Measurements from ENCODE around the gene CHTF8. TPM values are rescaled to one million over a fixed set of nuclear protein-coding genes. Genes with fewer than 3 reads are reported as not detected.
"Not testable (repeated sequence)": the region's sequence is repeated elsewhere in the genome, so short reads cannot be mapped to it uniquely, and the experiment has no call there.

Gene CHTF8
- total and polyA plus RNA-seq, 9 donors: 47.9 to 130 (median 82.6) TPM

GRCh38 chr16:69141936-69142335, 9.5 kb upstream of the CHTF8 start:
- DNase-seq: no peak
- TF ChIP-seq POLR2A (IDR thresholded peaks at IDR 0.05) (no peak), EP300 (IDR thresholded peaks at IDR 0.05) (no peak), CTCF (IDR thresholded peaks at IDR 0.05) (no peak)
- 94 to 96% (median 95%) methylated on average over 4 of the region's 4 CpGs for WGBS, 3 donors
- H3K9me3 ChIP-seq: no peaks in the 10 kb centered on the region
- H3K27ac ChIP-seq: no peak overlapping the region
- H3K27me3 ChIP-seq: no peaks in the 10 kb centered on the region
- no peaks in the 10 kb centered on the region for H3K36me3 ChIP-seq
- peaks cover 3% of the 10 kb centered on the region for H3K4me1 ChIP-seq (ENCODE audit: insufficient read depth)
- intact Hi-C loops (cut with DNase I): no loop called here
- H3K4me3 ChIP-seq: no peak overlapping the region

- no peak overlapping the region for H3K27ac ChIP-seq
- intact Hi-C loops (cut with DNase I): no loop called here
- H3K9me3 ChIP-seq: no peaks in the 10 kb centered on the region
- no peak for DNase-seq
- TF ChIP-seq CTCF (IDR thresholded peaks at IDR 0.05) (no peak), POLR2A (IDR thresholded peaks at IDR 0.05) (no peak), EP300 (IDR thresholded peaks at IDR 0.05) (no peak)
- 87 to 89% (median 88%) methylated on average over 5 of the region's 5 CpGs for WGBS, 3 donors
- no peak overlapping the region for H3K4me3 ChIP-seq
- H3K27me3 ChIP-seq: no peaks in the 10 kb centered on the region
- H3K4me1 ChIP-seq (ENCODE audit: insufficient read depth): peaks cover 1% of the 10 kb centered on the region
- H3K36me3 ChIP-seq: no peaks in the 10 kb centered on the region
Observed at GRCh38 chr16:69141014-69141413, 8.6 kb upstream of the CHTF8 start.

GRCh38 chr16:69139464-69139863, 7.1 kb upstream of the CHTF8 start:
- H3K4me3 ChIP-seq; DNase-seq; H3K27ac ChIP-seq; intact Hi-C loops (cut with DNase I); H3K36me3 ChIP-seq; H3K4me1 ChIP-seq (ENCODE audit: insufficient read depth); H3K27me3 ChIP-seq; H3K9me3 ChIP-seq: not testable (repeated sequence)
- 94 to 95% (median 95%) methylated on average over 7 of the region's 7 CpGs for WGBS, 3 donors

GRCh38 chr16:69138608-69139007, 6.2 kb upstream of the CHTF8 start:
- TF ChIP-seq CTCF (IDR thresholded peaks at IDR 0.05): no peak
- no peak for TF ChIP-seq POLR2A (IDR thresholded peaks at IDR 0.05)
- no peak for TF ChIP-seq EP300 (IDR thresholded peaks at IDR 0.05)
- Histone ChIP-seq H3K4me1 (ENCODE audit: insufficient read depth) (no peaks in the 10 kb centered on the region), H3K27me3 (no peaks in the 10 kb centered on the region), H3K9me3 (no peaks in the 10 kb centered on the region), H3K4me3 (no peak overlapping the region), H3K36me3 (no peaks in the 10 kb centered on the region), H3K27ac (no peak overlapping the region)
- no peak for DNase-seq
- intact Hi-C loops (cut with DNase I): no loop called here
- WGBS, 3 donors: 55 to 83% (median 55%) methylated on average over 2 of the region's 2 CpGs

- no peak for DNase-seq
- intact Hi-C loops (cut with DNase I): no loop called here
- no peaks in the 10 kb centered on the region for H3K27me3 ChIP-seq
- peak overlapping the region; percentile 97 for H3K4me3 ChIP-seq
- H3K4me1 ChIP-seq (ENCODE audit: insufficient read depth): peaks cover 7% of the 10 kb centered on the region
- TF ChIP-seq EP300 (IDR thresholded peaks at IDR 0.05) (no peak), POLR2A (IDR thresholded peaks at IDR 0.05) (no peak), CTCF (IDR thresholded peaks at IDR 0.05) (no peak)
- H3K27ac ChIP-seq: no peak overlapping the region
- 25 to 27% (median 27%) methylated on average over 5 of the region's 5 CpGs for WGBS, 3 donors
- H3K9me3 ChIP-seq: no peaks in the 10 kb centered on the region
- H3K36me3 ChIP-seq: no peaks in the 10 kb centered on the region
Observed at GRCh38 chr16:69133373-69133954, 1.1 kb upstream of the CHTF8 start.

All from ovary (tissue), 9 donors.